Cortex of kidney (tissue), 1 donor: ENCODE data around the gene TLE2.

Experiments
- DNase-seq: peaks from one replicate; lab custom pipeline; 2025; lab: John Stamatoyannopoulos, UW

The TLE2 gene

DNA sequence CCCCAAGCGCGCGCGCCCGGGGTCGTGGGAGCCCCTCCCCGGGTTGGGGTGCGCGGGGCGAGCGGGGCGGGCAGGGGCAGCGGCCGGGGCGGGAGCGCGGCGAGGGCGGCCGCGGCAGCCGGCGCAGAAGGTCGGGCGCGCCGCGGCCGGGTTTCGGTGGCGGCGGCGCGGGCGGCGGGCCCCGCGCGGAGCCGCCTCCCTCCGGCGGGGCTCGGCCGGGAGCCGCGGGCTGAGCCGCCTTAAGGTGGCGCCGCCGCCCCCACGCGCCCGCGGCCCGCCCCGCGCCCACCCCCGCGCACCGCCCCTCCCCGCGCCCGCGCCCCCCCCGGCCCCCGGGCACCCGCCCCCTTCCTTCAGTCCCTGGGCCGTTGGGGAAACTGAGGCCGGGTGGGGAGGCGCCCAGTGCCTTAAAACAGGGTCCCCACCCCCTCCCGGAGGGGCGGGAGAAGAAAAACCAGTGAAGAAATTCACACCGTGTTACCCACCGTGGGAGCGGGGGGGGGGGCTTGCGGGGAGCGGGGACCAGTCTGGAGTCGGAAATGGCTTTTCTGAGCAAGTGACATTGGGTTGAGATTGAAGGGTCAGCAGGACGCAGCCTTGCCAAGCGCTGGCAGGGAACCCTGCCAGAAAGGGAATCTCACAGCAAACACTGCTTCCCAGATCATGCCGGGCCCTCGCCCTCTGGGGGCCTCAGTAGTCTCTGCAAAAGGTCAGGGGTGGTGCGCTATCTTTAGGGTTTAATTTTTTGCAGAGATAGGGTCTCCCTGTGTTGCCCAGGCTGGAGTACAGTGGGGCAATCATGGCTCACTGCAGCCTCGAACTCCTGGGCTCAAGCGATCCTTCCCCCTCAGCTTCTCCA lies at the start of gene TLE2:
Gene TLE2, minus strand, starts transcription at position 216 of the 859 bp plus-strand sequence. CDS start 376 bp downstream, outside the sequence.
- DNase-seq = no peak

DNA sequence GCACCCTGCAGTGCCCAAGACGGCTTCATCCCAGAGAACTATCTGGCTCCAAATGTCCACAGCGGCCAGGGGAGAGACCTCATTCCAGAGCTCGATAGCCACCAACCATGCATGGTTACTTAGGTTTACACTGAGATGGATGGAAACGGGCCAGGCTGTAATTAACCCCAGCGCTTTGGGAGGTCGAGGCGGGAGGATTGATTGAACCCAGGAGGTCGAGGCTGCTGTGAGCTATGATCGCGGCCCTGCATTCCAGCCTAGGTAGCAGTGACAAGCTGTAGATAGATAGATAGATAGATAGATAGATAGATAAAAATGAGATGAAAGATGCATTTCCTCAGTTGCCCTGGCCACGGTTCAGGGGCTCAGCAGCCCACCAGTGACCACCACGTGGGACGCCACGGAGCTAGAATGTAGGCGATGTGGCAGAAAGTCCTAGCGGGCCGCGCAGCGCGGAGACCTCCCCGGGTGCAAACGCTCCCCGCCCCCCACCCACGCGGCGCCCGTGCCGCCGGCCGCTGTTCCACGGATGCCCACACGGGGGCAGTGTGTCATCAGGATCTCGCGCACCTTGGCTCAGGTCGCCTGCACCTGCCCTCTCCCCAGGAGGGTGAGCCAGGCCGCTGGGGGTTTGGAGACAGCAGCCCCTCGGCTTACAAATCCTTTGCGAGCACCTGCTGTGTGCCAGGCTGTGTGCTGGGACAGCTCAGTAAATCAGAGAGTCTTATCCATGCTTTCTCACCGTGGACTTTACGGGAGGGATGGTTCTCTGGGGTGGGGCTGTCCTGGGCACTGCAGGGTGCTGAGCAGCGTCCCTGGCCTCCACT lies 46.7 kb upstream of the TLE2 start:
- no peak for DNase-seq

DNA sequence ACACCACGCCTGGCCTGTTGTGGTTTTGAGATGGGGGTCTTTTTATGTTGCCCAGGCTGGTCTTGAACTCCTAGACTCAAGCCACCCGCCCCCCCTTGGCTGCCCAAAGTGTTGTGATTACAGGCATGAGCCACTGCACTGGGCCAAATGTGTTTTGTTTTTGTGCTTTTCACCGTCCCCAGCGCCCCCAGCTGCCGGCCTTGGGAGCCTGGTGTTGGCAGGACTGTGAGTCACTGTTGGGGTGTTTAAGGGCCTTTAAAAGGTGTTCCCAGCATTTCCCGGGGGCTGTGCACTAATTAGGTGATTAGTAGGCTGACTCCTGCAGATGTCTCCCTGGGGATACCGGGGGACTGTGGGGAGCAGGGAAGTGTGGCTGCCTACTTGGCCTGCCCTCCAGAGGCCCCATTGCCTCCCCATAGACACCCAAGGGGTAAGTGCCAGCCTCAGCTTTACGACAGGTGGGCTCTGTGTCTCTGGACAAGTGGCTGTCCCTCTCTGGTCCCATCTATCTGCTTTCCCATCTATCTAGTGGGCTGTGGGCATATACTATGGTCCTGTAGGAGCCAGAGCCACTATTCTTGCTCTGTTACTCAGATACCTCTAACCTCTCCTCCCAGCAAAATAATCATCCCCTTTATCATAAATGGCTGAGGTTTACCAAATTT lies 45.0 kb upstream of the TLE2 start:
- DNase-seq = no peak

DNA sequence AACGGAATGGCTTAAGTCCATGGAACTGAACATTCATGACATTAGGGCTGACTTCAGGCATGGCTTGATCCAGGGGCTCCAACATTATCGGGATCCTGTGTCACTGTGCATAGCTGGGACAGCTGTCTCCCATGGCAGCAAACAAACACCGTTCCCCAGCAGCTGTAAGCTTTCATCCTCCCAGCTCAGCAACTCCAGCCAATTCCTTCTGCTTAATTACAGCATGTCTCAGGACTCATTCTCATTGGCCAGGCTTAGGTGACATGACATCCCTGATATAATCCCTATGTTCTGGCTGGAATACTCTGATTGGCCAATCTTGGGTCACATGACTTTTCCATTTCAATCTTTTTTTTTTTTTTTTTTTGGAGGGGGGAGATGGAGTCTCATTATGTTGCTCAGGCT lies 44.1 kb upstream of the TLE2 start:
- DNase-seq = no peak

- DNase-seq = no peak
These were observed 42.7 kb upstream of the TLE2 start for GRCh38 chr19:3071768-3072167.

DNA sequence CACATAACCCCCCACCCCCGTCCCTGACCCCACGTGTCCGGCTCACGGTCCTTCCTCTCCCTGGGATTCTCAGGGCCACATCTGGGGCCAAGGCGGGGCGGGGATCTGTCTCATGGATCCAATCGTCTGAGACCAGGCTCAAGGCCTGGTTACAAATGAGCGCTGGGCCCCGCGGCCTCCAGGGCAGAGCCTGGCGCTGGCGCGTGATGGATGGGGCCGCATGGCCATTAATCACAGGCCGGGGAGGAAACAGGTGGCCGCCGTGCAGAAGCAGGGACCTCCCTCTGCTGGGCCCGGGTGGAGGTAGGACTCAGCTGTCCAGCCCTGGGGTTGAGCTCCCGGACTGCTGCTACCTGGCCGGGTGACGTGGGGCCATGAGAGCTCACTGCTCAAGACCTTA lies 39.0 kb upstream of the TLE2 start:
- no peak for DNase-seq

GRCh38 chr19:3067563-3067962 lies 38.5 kb upstream of the TLE2 start:
- DNase-seq = no peak

GRCh38 chr19:3066482-3067049 lies 37.5 kb upstream of the TLE2 start:
- no peak for DNase-seq

DNA sequence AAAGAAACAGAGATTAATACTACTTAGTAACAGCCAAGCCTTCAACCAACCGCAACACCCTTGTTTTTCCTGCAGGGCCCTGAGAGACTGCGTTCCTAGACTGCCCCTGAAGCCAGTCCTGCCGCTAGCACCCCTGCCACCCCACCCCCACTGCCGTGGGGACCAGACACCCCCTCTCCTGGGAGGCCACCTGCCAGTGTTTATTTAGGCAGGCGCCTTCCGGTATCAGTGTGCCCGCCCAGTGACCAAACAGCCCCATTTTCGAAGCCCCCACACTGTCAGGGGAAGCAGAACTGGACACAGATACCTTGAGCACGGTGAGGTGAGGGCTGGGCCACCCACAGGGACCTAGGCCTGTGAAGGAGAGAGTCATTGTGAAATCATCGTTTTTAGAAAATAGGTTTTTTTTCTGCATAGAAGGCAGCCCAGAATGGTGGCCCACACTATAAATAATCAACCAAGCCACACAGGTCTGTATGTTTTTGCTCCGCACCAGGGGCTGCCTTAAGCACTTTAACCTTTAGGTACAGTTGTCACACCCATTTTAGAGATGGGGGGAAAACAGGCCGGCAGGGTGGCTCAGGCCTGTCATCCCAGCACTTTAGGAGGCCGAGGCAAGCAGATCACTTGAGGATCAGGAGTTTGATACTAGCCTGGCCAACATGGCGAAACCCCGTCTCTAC lies 36.7 kb upstream of the TLE2 start:
- no peak for DNase-seq

DNA sequence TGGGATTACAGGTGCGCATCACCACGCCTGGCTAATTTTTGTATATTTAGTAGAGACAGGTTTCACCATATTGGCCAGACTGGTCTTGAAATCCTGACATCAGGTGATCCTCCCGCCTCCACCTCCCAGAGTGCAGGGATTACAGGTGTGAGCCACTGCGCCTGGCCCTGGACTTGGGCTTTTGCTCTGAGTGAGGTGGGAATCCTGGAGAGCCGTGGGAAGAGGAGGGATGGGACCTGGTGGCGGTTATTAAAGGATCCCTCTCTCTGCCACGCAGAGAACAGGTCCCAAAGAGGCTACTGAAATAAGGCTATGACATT lies 34.9 kb upstream of the TLE2 start:
- no peak for DNase-seq

DNA sequence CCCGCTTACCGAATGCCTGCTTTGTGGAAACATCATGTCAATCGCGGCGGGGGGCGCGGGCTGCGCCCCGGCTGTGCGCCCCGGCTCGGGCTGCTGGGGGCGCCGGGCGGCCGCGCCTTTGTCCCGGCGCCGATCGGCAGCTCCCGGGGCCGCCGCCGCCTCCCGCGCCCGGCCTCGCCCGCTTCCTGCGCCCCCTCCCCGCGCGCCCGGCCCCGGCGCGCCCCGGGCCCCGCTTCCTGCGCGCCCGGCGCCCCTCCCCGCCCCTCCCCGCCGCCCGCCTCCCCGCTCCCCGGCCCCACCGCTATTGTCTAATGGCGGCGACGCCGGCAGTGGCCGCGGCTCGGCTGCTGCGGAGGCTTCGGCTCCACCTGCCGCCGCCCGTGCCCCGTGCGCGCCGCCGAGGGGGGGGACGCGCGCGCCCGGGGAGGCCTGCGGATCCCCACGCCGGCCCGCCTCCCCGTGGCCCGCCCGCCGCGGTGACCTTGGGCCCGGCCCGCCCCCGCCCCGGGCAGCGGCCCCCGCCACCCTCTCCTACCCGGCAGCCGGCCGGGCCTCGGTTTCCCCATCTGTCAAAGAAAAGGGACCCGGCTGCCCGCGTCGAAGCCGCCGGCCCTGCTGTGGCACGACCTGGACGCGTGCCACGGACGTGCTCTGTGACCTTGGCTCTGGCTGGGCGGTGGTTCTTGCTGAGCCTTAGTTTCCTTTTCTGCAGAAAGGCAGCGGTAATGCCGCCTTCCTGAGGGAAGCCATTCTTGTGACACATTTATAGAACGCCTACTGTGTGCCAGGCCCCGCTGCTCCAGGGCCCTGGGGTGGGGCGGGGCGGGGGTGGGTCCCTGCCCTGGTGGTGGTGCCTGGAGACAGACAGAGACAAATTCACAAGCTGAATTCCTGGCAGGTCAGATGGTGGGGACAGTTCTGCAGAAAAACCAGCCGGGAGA lies 33.4 kb upstream of the TLE2 start, which contains the start of gene TLE5:
Gene TLE5, minus strand, starts transcription at position 331 of the 941 bp plus-strand sequence. Its CDS starts 295 bp downstream, at position 36.
- no peak for DNase-seq

DNA sequence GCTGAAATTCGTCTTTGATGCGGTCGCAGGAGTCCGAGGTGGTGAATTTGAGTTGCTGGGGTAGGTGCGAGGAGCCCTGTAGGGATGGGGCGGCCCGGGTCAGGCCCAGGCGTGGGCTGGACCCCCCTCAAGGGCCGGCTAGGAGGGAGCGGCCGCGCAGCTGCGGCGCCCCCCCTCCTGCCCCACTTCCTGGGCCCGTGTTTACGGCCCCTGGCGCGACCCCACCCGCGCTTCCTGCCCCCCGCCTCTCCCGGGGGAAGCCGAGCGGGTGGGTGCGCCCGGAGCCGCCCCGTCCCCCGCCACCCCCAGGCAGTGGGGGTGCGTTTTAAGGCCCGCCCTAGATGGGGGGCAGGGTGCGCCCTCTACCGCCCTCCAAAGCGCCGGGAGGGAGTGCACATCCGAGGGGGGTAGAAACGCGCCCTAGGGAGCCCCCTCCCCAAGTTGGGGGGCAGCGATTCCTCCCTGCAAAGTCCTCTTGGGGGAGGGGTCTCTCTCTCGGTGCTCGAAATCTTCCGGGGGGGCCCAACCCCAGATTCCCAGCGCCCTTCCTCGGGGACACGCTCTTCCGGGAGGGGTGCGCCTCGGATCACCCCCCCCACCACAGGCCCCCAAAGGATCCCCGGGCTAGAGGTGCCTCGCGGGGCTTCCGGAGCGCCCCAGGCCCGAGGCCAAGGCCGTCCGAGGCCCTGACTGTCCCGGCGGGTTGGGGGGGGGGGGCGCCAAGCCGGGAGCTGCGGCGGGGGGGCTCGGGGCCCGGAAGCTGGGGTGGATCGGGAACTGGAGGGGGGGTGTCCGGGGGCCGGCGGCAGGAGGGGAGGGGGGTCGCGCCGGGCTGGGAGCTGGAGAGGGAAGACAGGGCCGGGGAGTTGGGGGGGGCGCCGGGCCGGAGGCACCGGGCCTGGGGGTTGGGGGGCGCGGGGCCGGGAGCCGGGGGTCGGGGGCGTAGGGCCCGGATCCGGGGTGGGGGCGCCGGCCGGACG lies 32.4 kb upstream of the TLE2 start:
- DNase-seq = no peak

DNA sequence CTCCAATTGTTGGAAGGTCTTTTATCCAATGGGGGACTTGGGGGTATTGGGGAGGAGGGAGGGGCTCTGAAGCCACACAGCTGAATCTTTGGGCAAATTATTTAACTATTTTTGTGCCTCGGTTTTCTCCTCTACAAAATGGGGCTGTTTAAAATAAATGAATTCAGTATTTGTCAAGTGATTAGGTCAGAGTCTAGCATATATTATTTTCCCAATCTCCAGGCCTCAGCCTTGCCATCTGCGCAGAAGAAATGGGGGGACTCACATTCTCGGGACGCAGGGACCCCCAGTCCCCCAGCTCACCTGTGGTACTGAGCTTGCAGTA lies 31.7 kb upstream of the TLE2 start:
- DNase-seq = no peak

DNA sequence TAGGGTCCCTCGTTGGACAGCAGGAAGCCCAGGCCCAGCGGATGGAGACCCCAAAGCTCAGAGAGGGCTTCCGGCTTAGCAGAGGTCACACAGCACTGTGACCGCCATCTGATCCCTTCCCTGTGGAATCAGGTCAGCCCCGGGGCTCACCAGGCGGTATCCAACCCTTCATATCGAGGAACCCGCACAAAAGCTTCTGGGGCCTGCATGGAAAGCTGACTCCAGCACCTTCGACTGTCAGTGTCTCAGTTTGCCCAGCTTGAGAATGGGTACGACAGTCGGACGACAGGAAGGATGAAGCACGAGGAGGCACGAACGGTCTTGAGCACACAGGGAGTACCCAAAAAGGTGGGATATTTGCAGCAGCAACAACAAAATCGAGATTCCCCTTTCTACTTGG lies 30.6 kb upstream of the TLE2 start:
- DNase-seq = no peak

DNA sequence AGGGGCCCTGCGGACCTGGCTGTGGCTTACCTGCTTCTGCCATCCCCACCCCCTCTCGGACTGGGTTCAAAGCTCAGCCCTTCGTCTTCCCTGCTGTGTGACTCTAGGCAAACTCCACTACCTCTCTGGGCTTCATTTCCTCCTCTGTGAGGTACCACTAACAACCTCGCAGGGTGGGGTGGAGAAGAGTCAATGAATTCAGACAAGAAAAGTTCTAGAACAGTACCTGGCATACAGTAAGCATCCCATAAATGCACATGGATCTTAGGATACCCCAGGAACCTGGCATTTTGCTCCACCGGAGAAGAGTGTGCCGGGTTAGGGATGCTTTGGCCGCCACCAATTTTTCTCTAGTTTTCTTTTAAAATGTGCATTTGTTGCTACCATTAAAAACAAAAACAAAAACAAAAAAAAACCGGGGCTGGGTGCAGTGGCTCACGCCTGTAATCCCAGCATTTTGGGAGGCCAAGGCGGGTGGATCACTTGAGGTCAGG lies 29.8 kb upstream of the TLE2 start:
- DNase-seq = no peak

DNA sequence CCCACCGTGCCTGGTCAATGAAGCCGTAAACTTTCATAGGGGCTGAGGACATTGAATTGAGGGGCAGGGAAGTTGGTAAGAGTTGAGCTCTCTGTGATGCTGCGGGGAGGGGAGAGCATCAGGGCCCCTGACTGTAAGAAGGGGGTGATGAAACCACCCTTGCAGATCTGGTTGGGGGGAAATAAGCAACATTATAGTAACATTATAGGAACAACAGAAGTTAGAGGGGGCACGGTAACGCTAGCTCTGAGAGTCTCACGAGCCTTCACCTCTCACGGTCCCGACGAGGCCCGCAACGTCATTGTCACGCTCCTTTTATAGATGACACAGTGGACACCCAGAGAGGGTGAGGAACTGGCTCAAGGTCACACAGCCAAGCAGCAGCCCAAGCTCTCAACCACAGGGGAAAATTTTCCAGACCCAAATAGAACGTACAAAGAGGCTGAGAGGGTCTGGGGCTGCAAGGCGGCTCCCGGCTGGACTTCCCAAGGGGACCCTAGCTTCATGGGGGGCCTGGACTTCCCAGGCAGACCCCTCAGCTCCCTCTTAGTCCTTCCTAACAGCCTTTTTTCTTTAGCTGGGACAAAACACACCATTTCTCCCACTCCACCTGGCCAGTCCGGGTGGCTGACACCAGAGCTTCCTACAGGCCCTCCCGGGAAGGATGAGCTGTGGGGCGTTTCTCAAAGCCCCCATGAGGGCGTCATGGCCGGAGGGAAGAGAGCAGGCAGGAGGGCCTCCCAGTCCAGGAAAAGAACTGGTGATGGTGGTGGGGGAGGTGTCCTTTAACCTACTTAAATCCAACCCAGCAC lies 29.1 kb upstream of the TLE2 start:
- DNase-seq = no peak

DNA sequence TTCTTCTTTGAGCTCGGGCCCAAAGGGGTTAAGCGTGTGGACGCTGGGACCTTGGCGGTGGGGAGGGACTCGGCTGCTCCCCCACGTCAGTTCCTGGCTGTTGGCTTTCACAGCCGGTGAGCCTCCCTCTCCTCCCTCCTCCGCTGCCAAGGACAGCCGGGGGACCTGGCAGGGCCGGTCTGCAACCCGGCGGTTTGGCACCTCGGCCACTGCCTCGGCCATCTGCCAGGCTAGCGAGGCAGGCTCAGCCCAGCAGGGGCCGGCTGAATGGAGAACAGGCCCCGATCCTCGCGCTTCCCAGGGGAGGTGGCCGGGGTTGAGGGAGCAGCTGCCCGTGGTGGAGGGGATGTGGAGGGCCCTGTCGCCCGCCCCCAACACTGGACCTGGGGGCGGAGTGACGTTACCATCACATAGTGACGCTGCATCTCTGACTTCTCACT lies 28.2 kb upstream of the TLE2 start:
- DNase-seq = no peak

DNA sequence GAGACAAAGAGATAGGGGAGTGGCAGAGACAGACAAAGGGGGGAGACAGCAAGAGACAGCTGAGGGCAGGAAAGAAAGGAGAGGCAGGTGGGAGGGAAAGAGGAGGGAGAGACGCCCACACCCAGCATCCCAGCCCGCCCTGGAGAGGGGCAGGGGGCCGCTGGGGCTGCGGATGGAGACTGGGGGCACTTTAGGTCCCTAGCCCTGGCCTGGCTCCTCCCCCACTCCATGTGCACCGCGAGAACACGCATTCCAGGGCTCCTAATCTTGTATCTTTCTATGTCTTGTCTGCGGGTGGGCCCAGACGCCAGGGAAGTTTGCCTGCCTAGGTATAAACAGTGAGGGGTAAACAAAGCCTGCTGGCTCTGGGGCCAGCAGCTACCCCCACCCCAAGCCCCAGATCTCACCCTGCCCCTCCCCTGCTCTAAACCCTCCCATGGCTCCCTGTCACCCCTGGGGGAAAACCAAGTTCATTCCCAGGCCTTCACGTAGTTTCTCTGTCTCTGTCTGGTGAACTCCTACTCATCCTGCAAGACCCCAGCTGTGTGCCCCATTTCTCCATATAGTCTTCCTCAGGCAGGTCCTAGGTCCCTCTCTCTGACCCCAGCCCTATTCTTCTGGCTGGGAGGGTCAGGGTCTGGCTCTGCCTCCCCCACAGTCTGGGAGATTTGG lies 27.5 kb upstream of the TLE2 start:
- DNase-seq = no peak
